GM03348 (cell line): ENCODE data around the gene AMER3.

Experiments used
- DNase-seq: peaks from one replicate; pipeline ENCODE4 v3.0.0; 2012; ENCODE audit warnings: low spot score

Gene AMER3

DNA sequence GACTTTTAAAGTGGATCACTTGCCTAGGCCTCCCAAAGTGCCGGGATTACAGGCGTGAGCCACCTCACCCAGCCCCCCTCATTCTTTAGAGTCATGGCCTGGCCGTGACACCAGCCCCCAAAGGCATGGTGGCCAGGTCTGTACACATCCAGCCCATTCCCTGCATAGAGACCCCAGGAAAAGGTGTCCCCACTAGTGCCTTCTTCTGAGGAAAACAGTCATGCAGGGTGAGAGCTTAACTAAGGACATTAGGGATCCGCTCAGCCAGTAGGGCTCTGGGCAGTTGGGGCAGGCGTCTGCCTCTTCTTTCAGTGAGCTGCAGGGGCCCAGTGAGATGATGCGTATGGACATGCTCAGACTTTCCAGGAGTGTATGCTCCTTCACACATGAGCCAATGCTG lies 5.7 kb upstream of the AMER3 start:
- no peak for DNase-seq

DNA sequence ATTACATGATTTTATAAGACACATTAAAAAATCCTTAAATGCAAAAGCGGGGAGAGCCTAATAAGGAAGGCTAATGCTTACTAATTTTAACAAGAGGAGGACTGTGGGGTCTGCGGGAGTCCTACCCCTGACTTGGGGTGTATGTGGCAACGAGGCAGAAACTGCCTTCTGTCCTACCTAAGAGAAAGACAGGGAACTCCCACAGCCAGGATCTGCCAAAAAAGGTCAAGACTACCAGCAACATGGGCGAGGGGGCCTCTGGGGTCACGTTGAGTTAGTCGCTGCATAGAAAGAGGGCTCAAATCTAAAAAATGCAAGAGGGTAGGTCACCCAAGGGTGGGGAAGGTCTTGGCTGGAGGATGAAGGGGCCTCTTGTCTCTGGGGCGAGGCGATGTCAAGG lies 529 bp upstream of the AMER3 start:
- DNase-seq, result no peak

- DNase-seq, result peak; percentile 78
These were observed 923 bp downstream of the AMER3 start for GRCh38 chr2:130756053-130756873.

GRCh38 chr2:130756874-130757668 lies 1.7 kb downstream of the AMER3 start:
- no peak for DNase-seq

- no peak for DNase-seq
These were observed 4.8 kb downstream of the AMER3 start for GRCh38 chr2:130759906-130760753.

DNA sequence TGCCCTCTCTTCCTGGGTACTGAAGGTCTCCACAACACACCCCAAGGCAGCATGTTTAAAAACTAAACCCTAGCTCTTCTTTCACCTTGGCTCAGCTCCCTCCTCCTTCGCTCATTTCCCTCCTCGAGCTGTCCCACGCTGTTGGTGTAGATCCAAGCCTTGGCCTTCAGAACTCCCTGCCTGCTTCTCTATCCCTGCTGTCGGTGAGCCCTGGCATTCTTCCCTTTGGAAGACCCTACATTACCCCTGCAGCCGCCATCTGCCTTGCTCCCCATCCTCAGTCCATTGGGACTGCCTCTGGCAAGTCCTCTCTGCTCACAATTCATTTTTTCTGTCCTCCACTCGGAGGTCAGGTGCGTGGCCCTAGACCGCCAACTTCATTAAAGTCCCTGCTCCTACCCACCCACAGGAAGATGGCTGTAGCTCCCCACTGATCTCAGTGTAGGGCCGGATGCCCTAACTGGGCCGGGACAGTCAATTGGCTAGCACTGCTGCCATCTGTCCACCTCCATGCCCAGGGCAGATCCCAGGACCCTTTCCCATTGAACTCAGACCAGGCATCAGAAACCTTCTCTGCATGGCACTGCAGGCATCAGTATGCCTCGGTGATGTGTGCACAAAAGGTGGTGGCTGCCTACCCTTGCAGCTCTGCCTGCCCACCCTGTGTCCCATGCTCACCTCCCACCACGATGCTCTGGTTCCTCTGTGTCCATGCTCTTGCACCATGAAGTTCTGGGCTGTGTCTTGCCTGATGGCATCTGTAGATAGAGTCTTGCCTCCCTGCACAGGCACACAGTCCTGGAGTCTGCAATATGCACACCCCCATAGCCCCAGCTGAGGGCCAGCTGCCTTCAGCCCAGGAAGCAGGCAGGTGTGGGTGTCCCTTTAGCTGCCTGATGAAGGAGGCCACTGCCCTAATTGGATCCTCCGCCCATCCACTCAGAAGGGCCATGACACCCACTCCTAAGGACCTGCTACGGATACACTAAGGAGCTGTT lies 5.7 kb downstream of the AMER3 start:
- no peak for DNase-seq

GRCh38 chr2:130762031-130762909 lies 6.9 kb downstream of the AMER3 start:
- DNase-seq, result no peak

- DNase-seq, result no peak
These were observed 7.6 kb downstream of the AMER3 start for GRCh38 chr2:130762910-130763385.

- no peak for DNase-seq
These were observed 8.1 kb downstream of the AMER3 start for GRCh38 chr2:130763405-130763804.

DNA sequence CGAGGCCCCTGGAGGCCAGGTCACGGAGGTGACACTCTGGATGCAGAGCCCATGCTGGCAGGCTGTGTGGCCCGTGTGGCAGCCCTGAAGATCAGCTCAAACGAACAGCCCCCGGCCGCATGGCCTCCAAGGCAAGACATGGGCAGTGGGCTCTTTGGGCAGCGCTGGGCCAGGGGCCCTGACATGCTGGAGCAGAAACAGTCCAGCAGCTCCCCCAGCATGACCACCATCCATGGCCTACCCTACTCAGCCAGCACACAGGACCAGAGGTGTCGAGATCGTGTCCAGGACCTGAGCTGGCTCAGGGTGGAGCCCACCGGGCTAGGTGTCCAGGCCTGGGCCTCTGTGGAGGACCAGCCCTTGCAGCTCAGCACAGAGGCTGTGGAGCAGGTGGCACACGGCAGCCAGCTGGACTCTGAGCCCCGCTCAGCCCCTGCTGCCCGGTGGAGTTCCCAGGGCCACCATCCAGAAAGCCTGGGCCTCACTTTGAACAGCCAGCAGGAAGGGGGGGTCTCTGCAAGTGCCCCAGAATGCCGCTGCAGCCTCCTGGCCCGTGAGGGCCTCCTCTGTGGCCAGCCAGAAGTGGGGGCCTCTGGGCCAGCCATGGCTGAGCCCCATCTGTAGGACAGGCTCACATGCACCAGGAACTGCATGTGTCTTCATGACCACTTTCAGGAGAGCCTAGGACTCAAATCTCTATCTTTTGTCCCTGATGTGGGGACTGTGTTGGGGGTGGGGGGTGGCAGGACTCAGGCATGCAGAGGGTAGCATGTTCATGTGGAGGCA lies 8.9 kb downstream of the AMER3 start:
- DNase-seq, result no peak

DNA sequence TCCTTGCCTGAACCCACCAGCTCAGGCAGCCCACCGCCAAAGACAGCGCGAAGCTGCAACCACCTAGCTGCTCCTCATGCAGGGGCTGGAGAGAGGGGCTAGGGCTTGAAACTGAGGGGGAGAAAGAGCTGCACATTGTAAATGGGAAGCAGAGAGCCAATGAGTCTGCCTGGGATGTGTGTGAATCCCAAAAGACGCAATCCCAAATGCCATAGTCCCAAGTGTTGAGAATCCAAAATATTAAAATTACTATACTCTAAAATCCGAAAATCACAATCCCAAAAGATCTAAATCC lies 9.4 kb downstream of the AMER3 start:
- no peak for DNase-seq

- no peak for DNase-seq
These were observed 10.1 kb downstream of the AMER3 start for GRCh38 chr2:130765464-130765863.

GRCh38 chr2:130766037-130766436 lies 10.7 kb downstream of the AMER3 start:
- no peak for DNase-seq

GRCh38 chr2:130766711-130767407 lies 11.5 kb downstream of the AMER3 start:
- DNase-seq, result no peak

- no peak for DNase-seq
These were observed 12.1 kb downstream of the AMER3 start for GRCh38 chr2:130767408-130767775.

- no peak for DNase-seq
These were observed 13.0 kb downstream of the AMER3 start for GRCh38 chr2:130768191-130768855.

- no peak for DNase-seq
These were observed 14.1 kb downstream of the AMER3 start for GRCh38 chr2:130769343-130769907.

DNA sequence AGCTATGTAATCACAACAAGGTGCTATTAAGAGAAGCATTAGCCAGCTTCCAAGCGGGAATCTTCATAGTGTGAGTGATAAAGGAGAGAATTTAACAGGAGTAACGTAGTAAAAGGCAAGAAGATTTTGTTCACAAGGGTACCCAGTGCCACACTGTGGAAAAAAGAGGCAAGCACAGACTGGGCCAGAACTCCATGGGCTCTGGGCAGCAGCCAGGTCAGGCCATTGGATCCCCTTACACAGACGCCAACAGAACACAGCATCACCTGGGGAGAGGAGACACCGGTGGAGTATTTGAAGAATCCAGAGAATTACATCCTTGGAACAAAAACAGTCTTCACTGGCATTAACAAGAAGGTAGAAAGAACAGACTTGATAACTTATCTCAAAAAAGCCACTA lies 21.2 kb downstream of the AMER3 start:
- DNase-seq, result no peak
